Renal cortex interstitium (tissue), 11 donors: ENCODE results near the gene DNPH1. TPM values are rescaled to one million over a fixed set of nuclear protein-coding genes. Genes with fewer than 3 reads are reported as not detected.

Source experiments
- DNase-seq, 11 donors: peaks; one replicate each; pipeline ENCODE4 v3.0.0-alpha.2; 2013; ENCODE audit warnings: low read depth in 9 of 11, low spot score in 4 of 11; ENCODE audit errors: extremely low read depth in 1 of 11
- polyA plus RNA-seq, 3 donors: library from polyadenylated mRNA; unstranded; fragments of 120-200 nt; gene quantifications; one replicate each; pipeline ENCODE4 v1.2.1, GENCODE V29; 2013; ENCODE audit not compliant: insufficient read length in 3 of 3

The DNPH1 gene
- polyA plus RNA-seq, 3 donors: 45.2 to 91.1 (median 85.0) TPM

DNA sequence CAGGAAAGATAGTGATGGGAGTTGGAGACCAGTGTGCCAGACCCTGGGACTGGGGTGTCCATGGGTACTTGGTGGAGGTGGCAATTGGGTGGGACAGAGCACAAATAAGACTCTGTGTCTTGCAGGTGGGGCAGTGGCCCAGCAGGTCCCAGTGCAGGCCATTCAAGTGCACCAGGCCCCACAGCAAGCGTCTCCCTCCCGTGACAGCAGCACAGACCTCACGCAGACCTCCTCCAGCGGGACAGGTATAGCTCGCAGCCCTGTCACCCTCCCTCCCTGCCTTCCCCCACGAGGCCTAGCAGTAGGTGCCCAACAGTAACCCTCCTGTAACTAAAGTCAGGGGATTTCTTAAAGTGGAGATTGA, 52.9 kb downstream of the DNPH1 start:
- no peak for DNase-seq

DNA sequence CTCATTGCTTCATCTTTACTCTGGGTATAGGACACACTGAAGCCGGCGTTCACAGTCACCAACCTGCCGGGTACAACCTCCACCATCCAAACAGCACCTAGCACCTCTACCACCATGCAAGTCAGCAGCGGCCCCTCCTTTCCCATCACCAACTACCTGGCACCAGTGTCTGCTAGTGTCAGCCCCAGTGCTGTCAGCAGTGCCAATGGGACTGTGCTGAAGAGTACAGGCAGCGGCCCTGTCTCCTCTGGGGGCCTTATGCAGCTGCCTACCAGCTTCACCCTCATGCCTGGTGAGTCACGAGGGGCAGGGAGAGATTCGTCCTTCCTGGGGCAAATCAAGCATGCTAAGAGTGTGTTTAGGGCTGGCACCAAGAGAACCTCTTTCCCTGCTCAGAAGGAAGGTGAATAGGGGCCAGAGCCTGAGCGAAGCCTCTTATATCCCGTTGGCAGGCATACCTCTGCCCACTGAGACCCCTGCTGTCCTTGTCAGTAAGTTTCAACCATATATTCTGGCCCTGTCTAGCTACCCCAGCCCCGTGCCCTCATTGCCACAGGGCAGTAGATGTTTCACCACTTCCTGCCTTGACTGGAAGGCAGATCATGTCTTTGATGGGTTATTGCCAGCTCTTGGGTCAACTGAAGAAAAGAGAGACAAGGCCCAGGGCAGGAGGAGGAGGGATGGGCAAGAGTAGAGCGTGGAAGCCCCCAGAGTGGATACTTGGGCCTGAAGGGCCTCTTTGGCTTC, 53.4 kb downstream of the DNPH1 start:
- no peak for DNase-seq

Other genes with a start within 250 kb of the DNPH1 start
- gene PPP2R5D, start 244.9 kb downstream of the DNPH1 start, polyA plus RNA-seq: 10 to 100 TPM; 51.0 to 66.3 (median 64.0) TPM
- 10 to 100 TPM; 80.8 to 98.4 (median 81.0) TPM for gene MEA1, start 215.5 kb downstream of the DNPH1 start, polyA plus RNA-seq
- gene KLHDC3, start 215.2 kb downstream of the DNPH1 start, polyA plus RNA-seq: 100 to 1,000 TPM in 1 of 3 donors, 10 to 100 TPM in 2; 91.7 to 104 (median 96.0) TPM
- 10 to 100 TPM; 58.0 to 62.7 (median 62.6) TPM for gene RRP36, start 207.9 kb downstream of the DNPH1 start, polyA plus RNA-seq
- gene CUL7, start 175.6 kb downstream of the DNPH1 start, polyA plus RNA-seq: 10 to 100 TPM; 47.5 to 57.8 (median 57.7) TPM
- 10 to 100 TPM; 46.8 to 73.4 (median 64.4) TPM for gene MRPL2, start 170.0 kb downstream of the DNPH1 start, polyA plus RNA-seq
- gene KLC4, start 169.8 kb downstream of the DNPH1 start, polyA plus RNA-seq: 10 to 100 TPM; 53.8 to 79.3 (median 57.6) TPM
- 100 to 1,000 TPM; 217 to 274 (median 239) TPM for gene PTK7, start 153.2 kb downstream of the DNPH1 start, polyA plus RNA-seq
- gene SRF, start 58.2 kb downstream of the DNPH1 start, polyA plus RNA-seq: 10 to 100 TPM; 27.6 to 32.8 (median 31.5) TPM
- 10 to 100 TPM; 30.8 to 45.6 (median 37.8) TPM for gene CUL9, start 47.3 kb downstream of the DNPH1 start, polyA plus RNA-seq
- gene TTBK1, start 14.0 kb upstream of the DNPH1 start, polyA plus RNA-seq: under 1 TPM; 0.26 to 0.51 (median 0.29) TPM
- 1 to 10 TPM in 1 of 3 donors, under 1 TPM in 2; 0.79 to 1.4 (median 0.81) TPM for gene SLC22A7, start 68.8 kb upstream of the DNPH1 start, polyA plus RNA-seq
- gene CRIP3, start 79.3 kb upstream of the DNPH1 start, polyA plus RNA-seq: 1 to 10 TPM; 3.3 to 9.0 (median 3.7) TPM
- 10 to 100 TPM; 28.5 to 28.8 (median 28.5) TPM for gene ZNF318, start 140.2 kb upstream of the DNPH1 start, polyA plus RNA-seq
- gene ABCC10, start 198.1 kb upstream of the DNPH1 start, polyA plus RNA-seq: 10 to 100 TPM; 16.9 to 27.6 (median 21.2) TPM
- gene DLK2, start 226.1 kb upstream of the DNPH1 start, polyA plus RNA-seq: 1 to 10 TPM in 2 of 3 donors, under 1 TPM in 1; 0.73 to 1.3 (median 1.0) TPM
- gene TJAP1, start 248.1 kb upstream of the DNPH1 start, polyA plus RNA-seq: 10 to 100 TPM; 36.0 to 46.3 (median 39.8) TPM